HFFc6 (cell line): Measurements from ENCODE around the gene PPM1M. TPM values are rescaled to one million over a fixed set of nuclear protein-coding genes. Genes with fewer than 3 reads are reported as not detected.

Experiments
- DNase-seq: peaks from one replicate; pipeline ENCODE4 v3.0.0-alpha.2; 2018
- H3K27ac Mint-ChIP-seq: 2 replicates; pipeline ENCODE4 v1.8.0; 2020; ENCODE audit warnings: mild to moderate bottlenecking, mixed read lengths
- H3K27me3 Mint-ChIP-seq: 2 replicates; pipeline ENCODE4 v1.8.0; 2021; ENCODE audit warnings: mild to moderate bottlenecking, moderate library complexity, mixed read lengths; ENCODE audit not compliant: insufficient read depth
- H3K36me3 Mint-ChIP-seq: 2 replicates; pipeline ENCODE4 v1.8.0; 2021; ENCODE audit warnings: low read depth, mixed read lengths
- H3K4me1 Mint-ChIP-seq: 2 replicates; pipeline ENCODE4 v1.8.0; 2020; ENCODE audit warnings: low read depth, mixed read lengths
- H3K4me3 Mint-ChIP-seq: 2 replicates; pipeline ENCODE4 v1.8.0; 2020; ENCODE audit warnings: mild to moderate bottlenecking, moderate library complexity, mixed read lengths
- H3K9me3 Mint-ChIP-seq: 2 replicates; pipeline ENCODE4 v1.8.0; 2020; ENCODE audit warnings: mild to moderate bottlenecking, mixed read lengths
- CTCF ChIP-seq: fragments of 200-600 bp; sonication (generic); IDR thresholded peaks from 2 replicates; pipeline ENCODE4 v1.5.0; 2021; ENCODE audit warnings: antibody characterized with exemption, mild to moderate bottlenecking
- total RNA-seq, 6 experiments: library from RNA; stranded (reverse); fragmentation: NEBNext Ultra II Directional; extraction: Animal tissue kit (Norgen Biotek cat#: 25700); gene quantifications; 2 replicates in 1 of 6; 3 replicates in 5 of 6; pipeline ENCODE4 v1.2.3, GENCODE V29; 2021

Gene PPM1M
- total RNA-seq, 6 experiments from 2014 or later, result 20.8 to 23.4 (median 20.9) TPM

- H3K27ac Mint-ChIP-seq, result no peak overlapping the region
- peaks cover 3% of the 10 kb centered on the region for H3K27me3 Mint-ChIP-seq
- H3K9me3 Mint-ChIP-seq, result no peaks in the 10 kb centered on the region
- no peak for TF ChIP-seq CTCF
- H3K4me3 Mint-ChIP-seq, result no peak overlapping the region
- H3K4me1 Mint-ChIP-seq, result peaks cover 15% of the 10 kb centered on the region
- H3K36me3 Mint-ChIP-seq, result no peaks in the 10 kb centered on the region
- no peak for DNase-seq
Measured at GRCh38 chr3:52221141-52221562, 24.4 kb upstream of the PPM1M start.

GRCh38 chr3:52221563-52222318, 23.8 kb upstream of the PPM1M start:
- no peak for DNase-seq
- H3K27me3 Mint-ChIP-seq, result peaks cover 4% of the 10 kb centered on the region

GRCh38 chr3:52222319-52223221, 23.0 kb upstream of the PPM1M start:
- H3K27ac Mint-ChIP-seq, result no peak overlapping the region
- H3K4me1 Mint-ChIP-seq, result peaks cover 2% of the 10 kb centered on the region; the same call in 1 of the 2 replicates
- H3K4me3 Mint-ChIP-seq, result no peak overlapping the region
- no peaks in the 10 kb centered on the region for H3K36me3 Mint-ChIP-seq
- no peak for DNase-seq
- peaks cover 4% of the 10 kb centered on the region for H3K27me3 Mint-ChIP-seq
- TF ChIP-seq CTCF, result no peak
- H3K9me3 Mint-ChIP-seq, result no peaks in the 10 kb centered on the region

More at GRCh38 chr3:52221563-52222318, 23.8 kb upstream of the PPM1M start:
- Mint-ChIP-seq H3K27ac (no peak overlapping the region), H3K4me3 (no peak overlapping the region), H3K9me3 (no peaks in the 10 kb centered on the region), H3K4me1 (peaks cover 10% of the 10 kb centered on the region), H3K36me3 (no peaks in the 10 kb centered on the region)
- TF ChIP-seq CTCF, result no peak

GRCh38 chr3:52223449-52224408, 21.8 kb upstream of the PPM1M start:
- TF ChIP-seq CTCF, result no peak
- no peaks in the 10 kb centered on the region for H3K4me1 Mint-ChIP-seq
- no peaks in the 10 kb centered on the region for H3K9me3 Mint-ChIP-seq
- no peak for DNase-seq
- peaks cover 4% of the 10 kb centered on the region for H3K27me3 Mint-ChIP-seq
- H3K36me3 Mint-ChIP-seq, result no peaks in the 10 kb centered on the region
- H3K27ac Mint-ChIP-seq, result no peak overlapping the region
- H3K4me3 Mint-ChIP-seq, result no peak overlapping the region
